Duodenal mucosa (tissue), 2 donors: ENCODE data around the gene ARHGAP11A.

ENCODE experiments used
- H3K27ac ChIP-seq: one replicate; pipeline ENCODE4 v1.7.0; 2013; ENCODE audit warnings: low read depth, low read length
- H3K27me3 ChIP-seq, 2 donors: one replicate each; pipeline ENCODE4 v1.7.0; 2013; ENCODE audit warnings: low read length in 2 of 2, control low read depth in 1 of 2; ENCODE audit not compliant: insufficient read depth in 2 of 2, control insufficient read depth in 1 of 2
- H3K36me3 ChIP-seq, 2 donors: one replicate each; pipeline ENCODE4 v1.7.0; 2013; ENCODE audit warnings: low read length in 2 of 2, control low read depth in 1 of 2; ENCODE audit not compliant: insufficient read depth in 2 of 2, control insufficient read depth in 1 of 2
- H3K4me1 ChIP-seq, 2 donors: one replicate each; pipeline ENCODE4 v1.7.0; 2013; ENCODE audit warnings: low read length in 2 of 2, control low read depth in 1 of 2; ENCODE audit not compliant: insufficient read depth in 2 of 2, control insufficient read depth in 1 of 2
- H3K4me3 ChIP-seq, 2 donors: one replicate each; pipeline ENCODE4 v1.7.0; 2013; ENCODE audit warnings: low read length in 2 of 2, low read depth in 1 of 2
- H3K9ac ChIP-seq, 2 donors: one replicate each; pipeline ENCODE4 v1.7.0; 2013; ENCODE audit warnings: low read length in 2 of 2, low read depth in 1 of 2
- H3K9me3 ChIP-seq, 2 donors: one replicate each; pipeline ENCODE4 v1.7.0; 2013; ENCODE audit warnings: low read length in 2 of 2, control low read depth in 1 of 2; ENCODE audit not compliant: control insufficient read depth in 1 of 2

The ARHGAP11A gene

DNA sequence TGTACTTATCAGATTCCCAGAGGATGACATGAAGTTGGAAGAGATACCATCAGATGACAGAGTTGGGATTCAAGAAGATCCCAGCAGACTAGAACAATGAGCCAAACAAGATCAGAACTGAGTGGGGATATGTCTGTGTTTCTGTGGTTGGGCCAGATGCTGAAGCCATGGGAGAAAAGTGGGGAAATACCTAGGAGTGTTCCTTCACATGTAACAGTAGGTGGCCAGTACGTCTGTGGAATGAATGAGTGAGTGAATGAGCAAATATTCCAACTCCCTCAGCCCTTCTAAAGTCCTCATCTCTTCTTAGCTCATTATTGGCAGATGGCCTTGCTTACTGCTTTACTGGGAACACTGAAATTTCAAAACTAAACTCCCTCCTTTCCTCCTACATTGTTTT, 70.3 kb downstream of the ARHGAP11A start:
- no peak overlapping the region for H3K4me3 ChIP-seq
- H3K27ac ChIP-seq: no peak overlapping the region
- no peak overlapping the region for H3K9ac ChIP-seq
- no peaks in the 10 kb centered on the region for H3K27me3 ChIP-seq
- no peaks in the 10 kb centered on the region for H3K9me3 ChIP-seq
- no peaks in the 10 kb centered on the region for H3K36me3 ChIP-seq
- no peaks in the 10 kb centered on the region for H3K4me1 ChIP-seq

DNA sequence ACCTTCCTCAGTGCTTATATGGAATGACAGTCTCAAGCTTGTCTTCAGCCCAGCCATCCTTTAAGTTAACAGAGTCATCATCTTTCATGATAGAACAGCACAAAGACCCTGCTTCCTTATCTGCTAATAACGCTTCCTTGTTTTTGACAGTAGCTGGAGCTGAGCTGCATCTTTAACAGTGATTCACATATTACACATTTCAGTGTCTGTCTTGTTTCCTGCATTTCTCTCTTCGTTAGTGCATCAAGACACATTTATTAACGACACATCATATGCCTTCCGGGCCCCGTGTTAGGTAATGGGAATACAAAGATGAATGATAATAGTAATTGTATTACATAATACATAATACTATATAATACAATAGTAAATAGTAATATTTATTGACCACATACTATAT, 72.3 kb downstream of the ARHGAP11A start:
- Histone ChIP-seq H3K4me3 (no peak overlapping the region), H3K27me3 (no peaks in the 10 kb centered on the region), H3K4me1 (peaks cover 3 to 10% of the 10 kb centered on the region in 2 donors), H3K9ac (no peak overlapping the region), H3K9me3 (no peaks in the 10 kb centered on the region), H3K27ac (no peak overlapping the region), H3K36me3 (no peaks in the 10 kb centered on the region)

DNA sequence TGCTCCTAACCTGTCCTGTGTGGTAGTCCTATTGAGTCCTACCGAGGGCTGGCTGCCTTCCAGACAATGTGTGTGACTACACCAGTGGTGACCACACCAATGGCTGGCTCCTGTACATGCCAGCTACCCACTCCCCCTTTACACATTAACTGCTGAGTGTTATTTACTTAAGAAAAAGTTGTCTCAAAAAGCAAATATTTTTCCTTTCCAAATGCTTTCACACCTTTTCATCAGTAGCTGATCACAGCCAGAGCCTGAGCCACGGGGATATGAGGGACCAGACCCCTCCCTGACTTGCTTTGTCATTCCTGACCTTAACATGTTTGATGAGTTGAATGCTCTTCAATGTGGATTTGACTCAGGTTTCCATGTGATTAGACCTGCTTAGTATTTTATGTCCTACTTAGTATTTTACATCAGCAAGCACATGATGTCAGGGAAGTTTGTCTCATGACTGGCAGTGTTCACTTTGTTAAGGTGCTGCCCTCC, 72.9 kb downstream of the ARHGAP11A start:
- Histone ChIP-seq H3K36me3 (no peaks in the 10 kb centered on the region), H3K9ac (no peak overlapping the region), H3K4me3 (no peak overlapping the region), H3K4me1 (peaks cover 3 to 13% of the 10 kb centered on the region in 2 donors), H3K27ac (no peak overlapping the region), H3K27me3 (no peaks in the 10 kb centered on the region), H3K9me3 (no peaks in the 10 kb centered on the region)
